Breast epithelium (tissue), 3 donors: ENCODE results near the gene TSC22D3.

Source experiments
- CTCF ChIP-seq, 3 donors: fragments of 450-650 bp; IDR thresholded peaks; one replicate each; pipeline ENCODE4 v1.5.1; 2016 to 2017; ENCODE audit warnings: antibody characterized with exemption in 3 of 3, mild to moderate bottlenecking in 3 of 3, moderate library complexity in 3 of 3
- POLR2A ChIP-seq: fragments of 450-650 bp; IDR thresholded peaks from one replicate; pipeline ENCODE4 v1.6.1; 2016; ENCODE audit warnings: antibody characterized with exemption, mild to moderate bottlenecking, moderate library complexity
- POLR2AphosphoS5 ChIP-seq, 3 donors: sonication (generic); formaldehyde crosslinking; IDR thresholded peaks; one replicate each; pipeline ENCODE4 v1.6.1; 2017; ENCODE audit warnings: antibody characterized with exemption in 3 of 3

- TF ChIP-seq POLR2AphosphoS5 (IDR thresholded peaks at IDR 0.05) (no peak), CTCF (IDR thresholded peaks at IDR 0.05) (no peak), POLR2A (no peak)
Measured at GRCh38 chrX:107743995-107744394, 31.6 kb downstream of the TSC22D3 start.
